Hair follicular keratinocyte (primary cell): ENCODE results near the gene EEF2K. TPM values are rescaled to one million over a fixed set of nuclear protein-coding genes. Genes with fewer than 3 reads are reported as not detected.

ENCODE experiments used
- total RNA-seq: library from RNA; depleted of rRNA; stranded (reverse); fragments of >200 nt; gene quantifications from 2 replicates; pipeline ENCODE4 v1.2.3, GENCODE V29; 2015

The EEF2K gene
- 7.7 and 10.6 TPM in 2 replicates for total RNA-seq

GRCh38 chr16:22206013-22206841, at the start of gene EEF2K:
TSS of gene EEF2K (plus strand) at chr16:22206278. CDS start at chr16:22225730, 19,452 bp downstream.

GRCh38 chr16:22161999-22162655, 44.0 kb upstream of the EEF2K start, which contains the start of gene SDR42E2:
TSS of gene SDR42E2 (plus strand) at chr16:22162506. CDS start at chr16:22165583, 3,077 bp downstream.

GRCh38 chr16:22297114-22297870, 91.2 kb downstream of the EEF2K start, which contains the start of gene POLR3E:
TSS of gene POLR3E (plus strand) at chr16:22297409. CDS start at chr16:22302969, 5,560 bp downstream.

Other genes starting within 250 kb of the EEF2K start
- not detected in 2 replicates for gene PDZD9, start 205.2 kb upstream of the EEF2K start, total RNA-seq
- 16.0 and 19.6 TPM in 2 replicates for gene MOSMO, start 198.2 kb upstream of the EEF2K start, total RNA-seq
- not detected in 2 replicates for gene VWA3A, start 113.7 kb upstream of the EEF2K start, total RNA-seq
- gene SDR42E2, start 43.8 kb upstream of the EEF2K start, total RNA-seq, result not detected in 2 replicates
- 34.2 and 44.7 TPM in 2 replicates for gene POLR3E, start 91.1 kb downstream of the EEF2K start, total RNA-seq
- gene CDR2, start 168.3 kb downstream of the EEF2K start, total RNA-seq, result 21.8 and 25.1 TPM in 2 replicates